ENCODE data around the gene MOB4. TPM values are rescaled to one million over a fixed set of nuclear protein-coding genes. Genes with fewer than 3 reads are reported as not detected.
"Not testable (repeated sequence)": the region's sequence is repeated elsewhere in the genome, so short reads cannot be mapped to it uniquely, and the experiment has no call there.

The MOB4 gene
- 10 to 100 TPM; 16.5 to 21.3 TPM for total RNA-seq

GRCh38 chr2:197515739-197516392, at the start of gene MOB4:
TSS of gene MOB4 (plus strand) at chr2:197516066. CDS start at chr2:197516087, 21 bp downstream.
- POLR2A ChIA-PET: interaction anchor here (0.7 to 5.8 kb wide), 16 partner anchors 9 to 765 kb away, joined by 3 to 134 read pairs (median 4); partner anchors contain the start of genes COQ10B, HSPD1, HSPE1 and MARS2

GRCh38 chr2:197472166-197472565, 43.7 kb upstream of the MOB4 start:
- ChIA-PET POLR2A (interaction anchor here (1.0 kb wide), 1 partner anchor 19 kb away, joined by 4 read pairs; the partner anchor contains the start of gene COQ10B), CTCF (interaction anchor here (2.2 kb wide), 1 partner anchor 19 kb away, joined by 6 read pairs; the partner anchor contains the start of gene COQ10B)
- Mint-ChIP-seq H3K4me1 (ENCODE audit: low read depth) (peaks cover 3% of the 10 kb centered on the region), H3K9me3 (ENCODE audit: insufficient read depth) (no peaks in the 10 kb centered on the region), H3K4me3 (no peak overlapping the region), H3K36me3 (ENCODE audit: low read depth) (peaks cover 37% of the 10 kb centered on the region), H3K27me3 (ENCODE audit: low read depth) (no peaks in the 10 kb centered on the region), H3K27ac (no peak overlapping the region)
- DNase-seq (no peak), ATAC-seq (no peak)

More at GRCh38 chr2:197515739-197516392, at the start of gene MOB4:
- peaks cover 3% of the 10 kb centered on the region for H3K9me3 Mint-ChIP-seq (ENCODE audit: insufficient read depth)
- CTCF ChIA-PET: interaction anchor here (2.4 kb wide), 1 partner anchor 15 kb away, joined by 15 read pairs; the partner anchor contains the start of genes HSPD1 and HSPE1
- ATAC-seq (peak; percentile 92), DNase-seq (peak; percentile 95)
- H3K27me3 Mint-ChIP-seq (ENCODE audit: low read depth): no peaks in the 10 kb centered on the region
- H3K27ac Mint-ChIP-seq: peak within 1 kb of the TSS; percentile 91
- peaks cover 17% of the 10 kb centered on the region for H3K36me3 Mint-ChIP-seq (ENCODE audit: low read depth)
- peaks cover 34% of the 10 kb centered on the region for H3K4me1 Mint-ChIP-seq (ENCODE audit: low read depth)
- peak within 1 kb of the TSS; percentile 91 for H3K4me3 Mint-ChIP-seq

GRCh38 chr2:197477797-197478196, 38.1 kb upstream of the MOB4 start:
- peaks cover 5% of the 10 kb centered on the region for H3K4me1 Mint-ChIP-seq (ENCODE audit: low read depth)
- CTCF ChIA-PET: no interaction called here

GRCh38 chr2:197480165-197481036, 35.5 kb upstream of the MOB4 start:
- ChIA-PET POLR2A (no interaction called here), CTCF (interaction anchor here (0.6 kb wide), 1 partner anchor 18 kb away, joined by 3 read pairs; no protein-coding TSS in a partner anchor)
- peaks cover 62% of the 10 kb centered on the region for H3K36me3 Mint-ChIP-seq (ENCODE audit: low read depth)
- ATAC-seq (no peak), DNase-seq (no peak)
- H3K4me1 Mint-ChIP-seq (ENCODE audit: low read depth): peaks cover 5% of the 10 kb centered on the region
- no peak overlapping the region for H3K4me3 Mint-ChIP-seq
- H3K27ac Mint-ChIP-seq: no peak overlapping the region
- H3K9me3 Mint-ChIP-seq (ENCODE audit: insufficient read depth): no peaks in the 10 kb centered on the region
- H3K27me3 Mint-ChIP-seq (ENCODE audit: low read depth): no peaks in the 10 kb centered on the region

More at GRCh38 chr2:197477797-197478196, 38.1 kb upstream of the MOB4 start:
- H3K36me3 Mint-ChIP-seq (ENCODE audit: low read depth): peaks cover 51% of the 10 kb centered on the region
- H3K27me3 Mint-ChIP-seq (ENCODE audit: low read depth): no peaks in the 10 kb centered on the region
- no peaks in the 10 kb centered on the region for H3K9me3 Mint-ChIP-seq (ENCODE audit: insufficient read depth)
- H3K4me3 Mint-ChIP-seq: no peak overlapping the region
- POLR2A ChIA-PET: interaction anchor here (0.6 to 1.8 kb wide), 2 partner anchors 22 to 478 kb away, joined by 3 to 7 read pairs; partner anchors contain the start of genes HSPD1 and HSPE1
- no peak overlapping the region for H3K27ac Mint-ChIP-seq
- ATAC-seq (no peak), DNase-seq (no peak)

GRCh38 chr2:197484248-197484647, 31.6 kb upstream of the MOB4 start:
- ATAC-seq: peak; percentile 3
- H3K9me3 Mint-ChIP-seq (ENCODE audit: insufficient read depth); DNase-seq; H3K4me1 Mint-ChIP-seq (ENCODE audit: low read depth); H3K27ac Mint-ChIP-seq; H3K27me3 Mint-ChIP-seq (ENCODE audit: low read depth); H3K4me3 Mint-ChIP-seq: not testable (repeated sequence)
- H3K36me3 Mint-ChIP-seq (ENCODE audit: low read depth): peaks cover 74% of the 10 kb centered on the region
- POLR2A ChIA-PET: interaction anchor here (0.7 kb wide), 1 partner anchor 49 kb away, joined by 3 read pairs; the partner anchor contains the start of gene SF3B1
- CTCF ChIA-PET: interaction anchor here (1.2 kb wide), 1 partner anchor 14 kb away, joined by 3 read pairs; no protein-coding TSS in a partner anchor

DNA sequence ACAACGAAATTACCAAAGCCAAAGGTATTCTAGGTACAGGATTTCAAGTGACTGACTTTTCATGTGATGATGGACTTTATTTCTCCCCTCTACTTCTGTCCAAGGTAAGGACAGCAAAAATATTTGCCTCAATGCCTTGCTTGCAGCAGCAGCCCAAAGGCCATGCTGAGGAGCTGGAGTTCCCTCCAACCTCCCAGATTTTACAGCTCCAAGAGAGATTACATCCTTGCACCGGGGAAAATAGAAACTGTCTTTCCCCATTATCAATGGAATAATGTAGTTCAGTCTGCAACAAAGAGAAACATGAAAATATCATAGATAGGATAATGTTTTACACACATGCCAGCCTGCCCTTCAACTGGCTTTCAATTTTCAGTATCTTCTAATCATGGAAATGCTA, 29.7 kb upstream of the MOB4 start:
- no peak overlapping the region for H3K27ac Mint-ChIP-seq

GRCh38 chr2:197487385-197487784, 28.5 kb upstream of the MOB4 start:
- Mint-ChIP-seq H3K27me3 (ENCODE audit: low read depth) (no peaks in the 10 kb centered on the region), H3K27ac (no peak overlapping the region), H3K4me3 (no peak overlapping the region), H3K9me3 (ENCODE audit: insufficient read depth) (no peaks in the 10 kb centered on the region), H3K4me1 (ENCODE audit: low read depth) (peaks cover 3% of the 10 kb centered on the region), H3K36me3 (ENCODE audit: low read depth) (peaks cover 85% of the 10 kb centered on the region)
- no peak for ATAC-seq
- CTCF ChIA-PET: interaction anchor here (1.2 kb wide), 1 partner anchor 11 kb away, joined by 3 read pairs; no protein-coding TSS in a partner anchor
- DNase-seq: no peak
- POLR2A ChIA-PET: no interaction called here

More for the DNA sequence above, 29.7 kb upstream of the MOB4 start:
- Mint-ChIP-seq H3K27me3 (ENCODE audit: low read depth) (no peaks in the 10 kb centered on the region), H3K9me3 (ENCODE audit: insufficient read depth) (no peaks in the 10 kb centered on the region), H3K4me1 (ENCODE audit: low read depth) (peaks cover under 1% of the 10 kb centered on the region), H3K36me3 (ENCODE audit: low read depth) (peaks cover 83% of the 10 kb centered on the region), H3K4me3 (no peak overlapping the region)
- CTCF ChIA-PET: no interaction called here
- DNase-seq (no peak), ATAC-seq (no peak)
- POLR2A ChIA-PET: no interaction called here

- Mint-ChIP-seq H3K4me1 (ENCODE audit: low read depth) (peaks cover 51% of the 10 kb centered on the region), H3K27ac (peak overlapping the region; percentile 52), H3K9me3 (ENCODE audit: insufficient read depth) (no peaks in the 10 kb centered on the region), H3K27me3 (ENCODE audit: low read depth) (no peaks in the 10 kb centered on the region), H3K4me3 (peak overlapping the region; percentile 98), H3K36me3 (ENCODE audit: low read depth) (peaks cover 73% of the 10 kb centered on the region)
- no peak for DNase-seq
- no peak for ATAC-seq
- CTCF ChIA-PET: interaction anchor here (1.0 to 1.2 kb wide), 2 partner anchors 17 to 35 kb away, joined by 3 read pairs; no protein-coding TSS in a partner anchor
- POLR2A ChIA-PET: interaction anchor here (0.7 to 5.3 kb wide), 3 partner anchors 17 to 42 kb away, joined by 3 to 34 read pairs (median 7); partner anchors contain the start of genes COQ10B and MOB4
These were observed 20.3 kb upstream of the MOB4 start for GRCh38 chr2:197495433-197496134.

GRCh38 chr2:197496695-197497094, 19.2 kb upstream of the MOB4 start:
- Mint-ChIP-seq H3K4me1 (ENCODE audit: low read depth) (peaks cover 51% of the 10 kb centered on the region), H3K9me3 (ENCODE audit: insufficient read depth) (no peaks in the 10 kb centered on the region), H3K36me3 (ENCODE audit: low read depth) (peaks cover 72% of the 10 kb centered on the region), H3K27ac (peak overlapping the region; percentile 24), H3K4me3 (peak overlapping the region; percentile 98), H3K27me3 (ENCODE audit: low read depth) (no peaks in the 10 kb centered on the region)
- ATAC-seq: no peak
- ChIA-PET CTCF (interaction anchor here (1.0 kb wide), 1 partner anchor 15 kb away, joined by 3 read pairs; no protein-coding TSS in a partner anchor), POLR2A (interaction anchor here (0.7 to 5.3 kb wide), 3 partner anchors 19 to 62 kb away, joined by 3 to 34 read pairs (median 7); partner anchors contain the start of genes COQ10B, MOB4 and SF3B1)
- no peak for DNase-seq

DNA sequence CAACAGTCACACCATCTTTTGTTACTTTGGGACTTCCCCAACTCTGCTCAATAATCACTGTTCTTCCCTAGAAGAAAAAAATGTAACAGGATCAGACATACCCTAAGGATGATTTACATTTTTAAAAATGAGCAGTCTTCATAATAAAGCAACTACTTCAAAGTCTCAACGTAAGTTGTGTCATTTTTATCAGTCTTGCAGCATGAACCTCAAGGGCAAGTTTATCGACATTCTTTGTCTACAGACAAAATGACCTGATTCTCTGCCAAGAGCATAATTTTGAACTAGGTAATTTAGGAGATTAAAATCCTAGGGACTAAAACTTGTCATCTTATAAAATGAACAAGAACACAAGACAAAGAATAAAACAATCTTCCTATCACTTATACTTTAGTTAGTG, 18.5 kb upstream of the MOB4 start:
- Mint-ChIP-seq H3K4me1 (ENCODE audit: low read depth) (peaks cover 57% of the 10 kb centered on the region), H3K9me3 (ENCODE audit: insufficient read depth) (no peaks in the 10 kb centered on the region), H3K36me3 (ENCODE audit: low read depth) (peaks cover 77% of the 10 kb centered on the region), H3K27ac (peak overlapping the region; percentile 70), H3K4me3 (peak overlapping the region; percentile 98), H3K27me3 (ENCODE audit: low read depth) (no peaks in the 10 kb centered on the region)
- no peak for ATAC-seq
- ChIA-PET POLR2A (interaction anchor here (5.3 kb wide), 1 partner anchor 43 kb away, joined by 34 read pairs; the partner anchor contains the start of gene COQ10B), CTCF (interaction anchor here (1.6 kb wide), 1 partner anchor 12 kb away, joined by 3 read pairs; no protein-coding TSS in a partner anchor)
- DNase-seq: no peak

Data from activated CD8-positive, alpha-beta T cell treated with anti-CD3 and anti-CD28 coated beads, Interleukin-2, amount 10 ng/mL, durations not matched to agents 7 days and 5 days (primary cell).